IPS-NIHi7 (cell line): ENCODE measurements around the gene TTPAL.

Experiments
- DNase-seq: peaks from one replicate; pipeline ENCODE4 v3.0.0; 2012; ENCODE audit warnings: mixed read lengths; ENCODE audit errors: extremely low spot score

The TTPAL gene

DNA sequence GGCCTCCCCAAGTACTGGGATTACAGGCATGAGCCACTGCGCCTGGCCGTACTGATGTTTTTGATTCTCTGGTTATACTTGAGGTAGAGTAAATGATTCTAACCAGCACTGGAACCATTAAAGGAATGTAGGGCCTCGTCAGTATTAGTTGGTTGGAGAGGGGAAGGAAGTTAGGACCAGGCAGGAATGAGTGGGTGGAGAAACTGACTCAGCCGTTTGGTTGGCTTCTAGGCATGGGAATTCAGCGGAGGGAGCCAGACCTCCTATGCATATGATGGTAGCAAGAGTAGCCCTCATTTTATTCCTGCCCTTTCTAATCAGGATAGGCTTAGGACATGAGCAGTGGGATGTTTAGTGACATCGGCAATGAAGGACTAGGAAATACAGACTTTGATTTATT, 65.2 kb downstream of the TTPAL start:
- DNase-seq = peak; percentile 51

DNA sequence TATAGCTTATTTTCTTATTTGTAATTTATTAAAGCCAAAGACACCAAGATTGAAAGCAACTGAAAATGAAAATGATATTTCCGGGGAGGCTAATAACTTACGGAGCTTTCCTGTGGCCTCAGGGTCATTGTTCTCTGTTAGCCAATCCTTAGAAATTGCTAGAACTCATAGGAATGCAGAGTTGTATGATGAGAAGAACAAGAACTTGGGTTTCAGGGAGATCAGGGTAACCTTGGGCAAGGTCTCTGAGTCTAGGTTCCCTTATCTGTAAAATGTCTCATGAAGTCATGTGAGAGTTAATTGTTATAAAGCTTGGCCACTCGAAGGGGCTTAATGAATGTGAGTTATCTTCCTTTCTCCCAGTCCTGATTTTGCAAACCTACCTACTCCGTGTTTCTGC, 66.3 kb downstream of the TTPAL start:
- no peak for DNase-seq

DNA sequence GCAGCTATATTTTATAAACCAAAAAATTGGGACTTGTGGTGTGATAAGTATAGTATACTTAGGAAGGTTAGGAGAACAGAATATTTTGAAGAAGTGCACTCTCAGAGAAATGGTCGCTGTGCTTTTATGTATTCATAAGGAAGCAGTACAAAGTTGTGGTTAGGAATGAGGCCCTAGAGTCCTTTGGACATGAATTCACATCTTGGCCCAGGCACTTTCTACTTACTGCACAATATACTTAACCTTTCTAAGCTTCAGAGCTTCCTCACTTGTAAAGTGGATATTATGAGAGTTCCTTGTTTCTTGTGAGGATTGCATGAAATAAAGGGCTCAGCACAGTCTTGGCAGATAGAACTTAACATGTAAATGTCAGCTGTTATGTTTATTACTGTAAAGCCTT, 67.2 kb downstream of the TTPAL start:
- DNase-seq = no peak

DNA sequence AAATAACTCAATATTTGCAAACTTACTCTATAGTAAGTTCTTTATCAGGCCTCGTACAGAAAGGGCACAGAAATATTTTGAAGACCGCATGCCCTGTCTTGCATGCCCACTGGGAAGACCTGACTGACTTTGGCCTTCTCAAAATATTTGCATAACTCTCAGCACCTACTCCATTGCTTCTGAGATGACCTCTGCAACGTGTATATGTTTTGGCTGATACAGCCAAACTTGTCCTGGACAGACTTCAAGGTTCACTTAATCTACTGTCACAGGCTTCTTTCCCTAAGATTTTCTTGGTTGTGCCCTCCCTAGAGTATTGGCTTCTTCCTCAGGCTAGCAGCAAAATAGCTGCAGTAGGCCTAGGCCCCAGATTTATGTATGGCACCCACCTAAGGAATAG, 67.7 kb downstream of the TTPAL start:
- DNase-seq = no peak
